Erythroblast (primary cell): ENCODE data around the gene ADD3.

Experiments
- DNase-seq, 2 experiments: peaks; one replicate each; lab custom pipeline; 2025; lab: John Stamatoyannopoulos, UW
- GATA1 ChIP-seq: IDR thresholded peaks from 2 replicates; pipeline ENCODE4 v1.6.1; 2011; ENCODE audit warnings: low read depth, mild to moderate bottlenecking, control low read depth, low read length, moderate library complexity
- POLR2A ChIP-seq: IDR thresholded peaks from 2 replicates; pipeline ENCODE4 v1.6.1; 2011; ENCODE audit warnings: mild to moderate bottlenecking, low read length

The ADD3 gene

DNA sequence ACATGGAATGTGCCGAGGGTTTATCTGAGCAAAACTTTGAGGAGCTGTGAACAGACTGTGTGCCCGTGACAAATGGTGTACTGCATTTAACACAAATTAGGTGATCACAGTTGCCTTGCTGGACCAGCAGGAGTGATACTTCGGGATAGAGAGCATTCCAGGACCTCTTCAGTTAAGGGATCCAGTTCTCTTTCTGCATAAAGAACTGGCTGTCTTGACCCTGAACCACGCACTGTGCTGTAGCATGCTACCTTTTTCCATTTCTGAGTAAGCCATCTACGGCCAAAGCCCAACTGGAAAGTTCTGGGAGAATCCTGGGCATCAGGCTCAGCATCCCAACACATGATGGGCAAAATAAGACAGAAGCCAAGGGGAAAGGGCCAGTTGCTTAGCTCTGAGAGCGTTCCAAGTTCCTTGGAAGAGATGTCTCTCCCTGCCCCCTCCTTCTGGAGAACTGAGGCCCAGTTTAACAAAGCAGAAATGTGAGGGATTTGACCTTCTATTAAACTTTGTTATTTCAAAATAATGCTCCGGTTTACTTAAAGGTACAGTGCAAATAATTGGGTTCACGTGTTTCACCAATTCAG, 37.9 kb upstream of the ADD3 start:
- TF ChIP-seq GATA1 (no peak), POLR2A (no peak)
- DNase-seq = no peak

DNA sequence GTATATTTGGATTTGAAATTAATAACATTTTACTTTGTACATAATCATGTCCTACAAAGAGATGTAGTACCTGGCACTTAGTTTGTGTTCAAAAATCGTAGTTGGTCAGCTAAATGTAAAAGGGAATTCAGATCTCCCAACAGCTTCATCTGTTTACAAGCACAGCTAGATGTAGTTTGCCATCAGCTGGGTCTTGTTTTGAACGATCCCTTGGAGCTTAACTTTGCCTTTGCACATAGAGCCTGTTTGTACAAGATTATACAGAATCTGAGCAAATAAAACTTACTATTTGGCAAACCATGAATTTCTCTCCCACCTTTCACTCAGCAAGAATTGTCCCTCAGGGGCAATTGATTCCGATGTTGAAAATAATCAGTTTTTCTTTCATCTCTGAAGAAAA, 36.1 kb upstream of the ADD3 start:
- TF ChIP-seq POLR2A (no peak), GATA1 (no peak)

DNA sequence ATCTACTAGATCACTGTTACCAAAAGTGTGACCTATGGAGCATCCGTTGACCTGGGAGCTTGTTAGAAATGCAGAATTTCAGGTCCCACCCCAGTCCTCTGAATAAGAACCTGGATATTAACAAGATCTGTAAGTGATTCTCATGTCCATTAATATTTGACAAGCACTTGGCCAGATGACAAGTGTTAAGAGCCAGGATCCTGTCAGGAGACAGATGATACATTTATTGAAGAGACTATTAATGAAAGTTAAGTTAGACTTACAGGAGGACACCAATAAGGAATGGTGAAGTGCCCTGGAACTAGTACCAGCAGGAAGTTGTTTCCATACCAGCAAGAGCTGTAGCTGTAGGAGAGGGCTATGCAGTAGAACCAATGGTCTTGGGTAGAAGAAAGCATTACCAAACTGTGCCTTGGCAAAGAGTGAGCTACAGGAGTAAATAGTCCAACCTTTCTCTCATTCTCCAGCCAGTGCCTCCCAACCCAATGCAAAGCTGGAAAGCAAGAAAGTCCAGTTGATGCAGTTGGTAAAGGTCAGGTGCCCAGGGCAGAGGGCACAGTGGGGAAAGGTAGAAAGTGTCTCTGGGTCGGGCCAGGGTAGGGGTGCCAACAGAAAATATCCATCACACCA, 35.3 kb upstream of the ADD3 start:
- DNase-seq = no peak
- no peak for TF ChIP-seq POLR2A

More for the DNA sequence above, 36.1 kb upstream of the ADD3 start:
- no peak for DNase-seq

- no peak for DNase-seq
- TF ChIP-seq GATA1 (no peak), POLR2A (no peak)
Observed at GRCh38 chr10:109973326-109973829, 34.4 kb upstream of the ADD3 start.

DNA sequence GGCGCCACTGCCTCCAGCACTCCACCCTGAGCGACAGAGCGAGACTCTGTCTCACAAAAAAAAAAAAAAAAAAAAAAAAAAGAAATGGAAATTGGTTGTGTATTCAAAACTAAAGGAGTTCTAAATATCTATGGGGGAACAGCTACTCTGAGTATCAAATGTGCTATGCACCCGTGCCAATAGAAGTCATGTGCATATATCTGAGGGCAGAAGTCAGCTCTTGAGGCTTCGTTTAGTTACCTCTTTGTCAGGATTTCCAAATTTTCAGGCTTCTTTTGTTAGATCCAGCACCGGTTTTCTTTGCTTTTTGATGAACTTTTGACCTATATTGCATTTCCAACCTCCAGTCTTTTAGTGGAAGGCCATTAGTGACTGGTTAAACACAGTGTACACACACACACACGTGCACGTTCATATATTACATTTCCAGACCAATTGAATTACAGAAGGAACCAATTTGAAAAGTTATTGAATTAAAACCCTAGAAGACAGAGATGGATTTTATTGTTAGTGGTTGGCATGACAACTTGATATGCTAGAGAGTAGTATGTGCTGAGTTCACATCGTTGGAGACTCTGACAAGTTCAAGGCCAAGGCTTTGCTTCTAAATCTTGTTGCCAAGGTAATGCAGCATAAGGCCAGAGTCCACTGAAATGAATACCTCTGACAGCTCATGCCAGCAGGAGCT, 33.1 kb upstream of the ADD3 start:
- TF ChIP-seq POLR2A (no peak), GATA1 (no peak)
- no peak for DNase-seq

DNA sequence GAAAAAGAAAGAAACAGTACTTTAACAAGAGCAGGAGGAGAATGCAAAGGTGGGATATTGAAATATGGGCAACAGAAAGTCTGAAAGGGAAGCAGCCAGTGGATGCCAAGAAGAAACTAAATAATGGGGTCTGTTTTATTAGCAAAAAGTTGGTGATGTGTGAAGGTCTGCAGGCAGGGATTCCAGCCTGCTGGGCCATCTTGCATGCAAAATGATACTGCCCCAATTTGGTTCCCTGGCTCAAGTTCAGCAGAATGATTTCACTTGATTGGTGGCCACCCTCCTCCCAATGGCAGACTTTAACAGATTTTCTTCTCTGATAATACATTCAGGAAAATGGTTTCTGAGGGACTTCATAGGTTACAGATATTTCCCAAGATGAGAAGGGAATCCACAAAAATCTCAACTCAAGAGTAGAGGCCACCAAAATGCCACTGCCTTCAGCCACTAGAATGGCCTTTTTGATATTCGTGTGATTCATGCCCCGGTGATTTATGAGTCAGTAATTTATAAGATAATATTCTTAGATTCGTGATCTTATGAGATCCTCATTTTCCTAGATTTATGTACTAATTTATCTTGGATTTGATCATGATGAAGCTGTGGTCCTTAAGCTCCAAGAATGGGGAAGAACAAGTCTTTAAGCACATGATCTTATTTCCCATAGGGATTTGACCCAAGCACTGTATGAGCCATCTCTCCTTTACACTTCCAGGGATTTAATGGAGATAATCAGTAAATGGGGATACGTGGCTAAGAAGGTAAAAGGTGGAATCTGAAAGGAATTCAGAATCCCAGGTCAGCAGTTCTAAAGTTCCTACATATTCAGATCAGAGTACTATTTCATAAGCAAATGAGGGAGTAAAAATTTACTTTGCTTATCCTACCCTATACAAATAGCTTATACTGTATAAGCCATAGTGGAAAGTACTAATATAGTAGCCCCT, 32.3 kb upstream of the ADD3 start:
- no peak for DNase-seq

GRCh38 chr10:109976681-109977080, 31.1 kb upstream of the ADD3 start:
- TF ChIP-seq POLR2A (no peak), GATA1 (no peak)
- DNase-seq = no peak

More for the DNA sequence above, 32.3 kb upstream of the ADD3 start:
- no peak for TF ChIP-seq GATA1
- no peak for TF ChIP-seq POLR2A

DNA sequence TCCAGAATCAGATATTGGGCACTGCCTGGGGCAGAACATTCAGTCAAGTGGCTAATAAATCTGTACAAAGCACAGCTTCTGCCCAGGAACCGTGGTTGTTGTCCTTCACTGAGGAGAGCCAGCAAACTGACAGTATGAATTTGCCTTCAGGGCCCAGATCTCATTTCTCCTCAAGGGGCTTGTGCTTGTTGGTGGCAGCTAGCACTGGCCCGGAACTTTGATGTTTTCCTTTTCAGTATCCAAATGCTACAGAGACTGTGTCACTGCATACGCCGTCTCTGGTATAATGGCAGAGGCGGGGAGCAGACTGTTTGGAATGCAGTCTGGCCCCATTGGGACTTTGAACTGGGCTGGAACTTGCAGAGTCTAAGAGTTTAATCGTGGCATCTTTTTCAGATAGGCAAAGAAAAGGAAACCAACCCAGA, 30.4 kb upstream of the ADD3 start:
- no peak for TF ChIP-seq GATA1
- no peak for TF ChIP-seq POLR2A
- DNase-seq = no peak

- TF ChIP-seq POLR2A = no peak
- TF ChIP-seq GATA1 = no peak
- peak; percentile 69 to 83 for DNase-seq
Observed at GRCh38 chr10:109978481-109978880, 29.3 kb upstream of the ADD3 start.

DNA sequence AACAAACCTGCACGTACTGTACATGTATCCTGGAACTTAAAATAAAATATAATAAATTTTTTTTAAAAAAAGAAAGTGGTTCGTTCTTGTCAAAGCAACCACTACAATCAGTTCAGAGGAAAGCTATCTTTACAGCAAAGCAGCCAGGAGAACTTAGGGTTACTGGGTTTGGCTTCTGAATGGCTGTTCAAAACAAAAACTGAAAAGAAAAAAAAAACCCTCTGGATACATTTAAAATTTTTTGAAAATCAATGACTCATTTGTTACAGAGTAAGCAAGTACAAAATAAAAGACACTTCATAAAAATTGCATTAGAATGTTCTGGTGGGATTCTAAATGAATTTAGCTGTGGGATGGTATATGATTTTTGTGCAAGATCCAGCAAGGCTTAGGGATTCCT, 28.6 kb upstream of the ADD3 start:
- no peak for TF ChIP-seq POLR2A
- no peak for TF ChIP-seq GATA1
- DNase-seq = no peak

DNA sequence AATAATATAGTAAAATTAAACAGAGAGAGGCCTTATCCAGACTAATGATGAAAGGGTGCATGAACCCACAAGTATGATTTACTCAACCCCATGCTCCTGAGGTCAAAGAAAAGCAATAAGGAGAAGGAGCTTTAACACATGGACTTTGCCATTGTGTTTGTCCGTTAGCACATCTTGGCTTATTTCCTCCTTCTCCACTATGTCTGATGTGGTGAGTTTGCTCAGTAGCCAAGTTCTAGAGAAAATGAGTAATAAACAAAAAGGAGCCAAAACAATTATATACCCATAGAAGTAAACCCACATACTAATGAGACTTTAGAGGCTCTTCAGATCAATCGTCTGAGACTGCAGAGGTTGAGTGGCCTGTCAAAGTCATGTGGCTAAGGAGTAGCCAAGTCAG, 26.1 kb upstream of the ADD3 start:
- TF ChIP-seq GATA1 = no peak
- TF ChIP-seq POLR2A = no peak
- no peak for DNase-seq

DNA sequence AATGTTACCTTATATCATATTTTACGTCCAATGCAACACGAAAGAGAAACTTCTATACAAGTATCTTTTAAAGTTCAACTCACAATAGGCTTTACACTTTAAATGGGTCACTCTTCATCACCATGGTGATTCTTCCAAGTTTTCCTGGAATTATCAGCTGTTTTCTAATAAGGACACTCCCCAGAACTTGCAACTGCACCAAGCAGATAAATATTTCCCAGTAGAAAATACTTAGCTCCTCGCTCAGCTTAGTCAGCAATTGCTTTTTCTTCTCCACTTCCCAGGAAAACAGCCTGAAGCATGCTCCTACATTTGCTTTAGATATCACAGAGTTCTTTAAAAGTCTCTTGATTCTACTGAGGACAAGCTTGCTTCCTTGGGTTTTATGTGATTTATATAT, 25.7 kb upstream of the ADD3 start:
- DNase-seq = peak; percentile 79 to 81
- no peak for TF ChIP-seq GATA1
- TF ChIP-seq POLR2A = no peak

- peak; percentile 28 to 55 for DNase-seq
- TF ChIP-seq POLR2A = no peak
- TF ChIP-seq GATA1 = no peak
Observed at GRCh38 chr10:109982812-109983211, 25.0 kb upstream of the ADD3 start.
